Parathyroid adenoma (tissue), 2 donors: ENCODE results near the gene TRAP1.

Source experiments
- H2AFZ ChIP-seq: fragments of 300-600 bp; sonication (generic); one replicate; pipeline ENCODE4 v1.7.0; 2017; ENCODE audit warnings: antibody characterized with exemption, mild to moderate bottlenecking
- H3K27ac ChIP-seq: fragments of 300-600 bp; sonication (generic); one replicate; pipeline ENCODE4 v1.7.0; 2017
- H3K27me3 ChIP-seq: fragments of 300-600 bp; sonication (generic); one replicate; pipeline ENCODE4 v1.7.0; 2017; ENCODE audit warnings: low read length; ENCODE audit not compliant: control insufficient read depth, insufficient read depth
- H3K36me3 ChIP-seq: fragments of 300-600 bp; sonication (generic); one replicate; pipeline ENCODE4 v1.7.0; 2017; ENCODE audit warnings: low read length; ENCODE audit not compliant: control insufficient read depth, insufficient read depth
- H3K4me1 ChIP-seq: fragments of 300-600 bp; sonication (generic); one replicate; pipeline ENCODE4 v1.7.0; 2017; ENCODE audit warnings: control low read depth
- H3K4me2 ChIP-seq: fragments of 300-600 bp; sonication (generic); one replicate; pipeline ENCODE4 v1.7.0; 2017; ENCODE audit warnings: low read length
- H3K4me3 ChIP-seq: fragments of 300-600 bp; sonication (generic); one replicate; pipeline ENCODE4 v1.7.0; 2017; ENCODE audit warnings: low read depth, low read length
- H3K79me2 ChIP-seq: fragments of 300-600 bp; sonication (generic); one replicate; pipeline ENCODE4 v1.7.0; 2017; ENCODE audit warnings: control low read depth
- H3K9ac ChIP-seq: fragments of 300-600 bp; sonication (generic); one replicate; pipeline ENCODE4 v1.7.0; 2017; ENCODE audit warnings: mild to moderate bottlenecking
- H3K9me3 ChIP-seq: fragments of 300-600 bp; sonication (generic); one replicate; pipeline ENCODE4 v1.7.0; 2017; ENCODE audit warnings: low read length; ENCODE audit not compliant: control insufficient read depth
- CTCF ChIP-seq: fragments of 300-600 bp; sonication (generic); IDR thresholded peaks from one replicate; pipeline ENCODE4 v1.7.0; 2017; ENCODE audit warnings: antibody characterized with exemption, mild to moderate bottlenecking
- donor health status: primary hyperparathyroidism.

TRAP1 gene

DNA sequence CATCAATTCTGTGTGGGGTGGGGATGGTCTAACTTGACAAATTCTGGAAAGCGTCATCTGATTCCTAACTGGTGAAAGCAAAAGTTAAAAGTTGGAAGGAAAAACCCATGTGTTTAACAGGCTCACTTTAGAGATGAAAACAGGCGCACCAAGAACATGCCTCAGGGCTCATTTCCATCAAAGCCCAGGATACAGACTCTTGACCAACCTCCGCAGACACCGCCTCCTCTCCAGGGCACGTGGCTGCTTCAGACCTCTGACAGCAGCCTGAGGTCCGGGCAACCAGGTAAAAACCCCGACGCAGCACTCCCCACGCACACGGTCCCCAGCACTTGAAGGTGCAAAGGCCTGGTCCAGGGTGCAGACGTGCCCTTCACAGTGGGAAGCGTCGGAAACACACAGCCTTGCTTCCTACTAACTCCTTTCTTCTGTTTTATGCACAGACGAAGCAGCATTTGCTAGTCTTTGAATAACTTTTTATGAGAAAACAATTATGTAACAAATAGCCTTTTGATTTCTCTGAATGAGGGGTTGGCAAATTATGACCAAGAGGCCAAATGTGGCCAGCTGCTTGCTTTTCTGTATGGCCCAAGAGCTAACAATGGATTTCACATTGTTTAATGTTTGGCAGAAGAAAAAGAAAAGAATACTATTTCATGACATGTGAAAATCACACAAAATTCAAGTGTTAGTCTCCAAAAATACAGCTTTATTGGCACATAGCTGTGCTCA lies 44.2 kb upstream of the TRAP1 start:
- Histone ChIP-seq H3K36me3 (no peaks in the 10 kb centered on the region), H3K4me1 (no peaks in the 10 kb centered on the region), H3K9me3 (no peaks in the 10 kb centered on the region), H3K9ac (no peak overlapping the region), H3K27me3 (no peaks in the 10 kb centered on the region), H3K27ac (no peak overlapping the region), H2AFZ (no peak overlapping the region), H3K4me2 (no peak overlapping the region), H3K79me2 (peaks cover 16% of the 10 kb centered on the region), H3K4me3 (no peak overlapping the region)
- no peak for TF ChIP-seq CTCF

- TF ChIP-seq CTCF, result no peak
- Histone ChIP-seq H2AFZ (no peak overlapping the region), H3K4me3 (no peak overlapping the region), H3K9me3 (no peaks in the 10 kb centered on the region), H3K9ac (no peak overlapping the region), H3K4me1 (no peaks in the 10 kb centered on the region), H3K36me3 (no peaks in the 10 kb centered on the region), H3K27me3 (no peaks in the 10 kb centered on the region), H3K79me2 (peaks cover 19% of the 10 kb centered on the region), H3K4me2 (no peak overlapping the region), H3K27ac (no peak overlapping the region)
These were observed 43.2 kb upstream of the TRAP1 start for GRCh38 chr16:3760518-3760917.

- H3K36me3 ChIP-seq, result no peaks in the 10 kb centered on the region
- H3K4me2 ChIP-seq, result no peak overlapping the region
- H3K79me2 ChIP-seq, result peaks cover 26% of the 10 kb centered on the region
- H3K4me1 ChIP-seq, result no peaks in the 10 kb centered on the region
- H3K9me3 ChIP-seq, result no peaks in the 10 kb centered on the region
- TF ChIP-seq CTCF, result no peak
- no peak overlapping the region for H3K9ac ChIP-seq
- no peaks in the 10 kb centered on the region for H3K27me3 ChIP-seq
- no peak overlapping the region for H3K27ac ChIP-seq
- no peak overlapping the region for H2AFZ ChIP-seq
- H3K4me3 ChIP-seq, result no peak overlapping the region
These were observed 42.4 kb upstream of the TRAP1 start for GRCh38 chr16:3759736-3760135.

- H3K79me2 ChIP-seq, result peaks cover 33% of the 10 kb centered on the region
- no peak for TF ChIP-seq CTCF
- H3K4me3 ChIP-seq, result no peak overlapping the region
- no peaks in the 10 kb centered on the region for H3K36me3 ChIP-seq
- no peak overlapping the region for H3K4me2 ChIP-seq
- no peaks in the 10 kb centered on the region for H3K27me3 ChIP-seq
- no peak overlapping the region for H3K9ac ChIP-seq
- no peak overlapping the region for H3K27ac ChIP-seq
- no peaks in the 10 kb centered on the region for H3K4me1 ChIP-seq
- H3K9me3 ChIP-seq, result no peaks in the 10 kb centered on the region
- H2AFZ ChIP-seq, result no peak overlapping the region
These were observed 38.8 kb upstream of the TRAP1 start for GRCh38 chr16:3756113-3756512.

GRCh38 chr16:3755249-3755648 lies 37.9 kb upstream of the TRAP1 start:
- H3K36me3 ChIP-seq, result no peaks in the 10 kb centered on the region
- no peaks in the 10 kb centered on the region for H3K27me3 ChIP-seq
- no peak overlapping the region for H2AFZ ChIP-seq
- no peaks in the 10 kb centered on the region for H3K4me1 ChIP-seq
- H3K9me3 ChIP-seq, result no peaks in the 10 kb centered on the region
- no peak overlapping the region for H3K9ac ChIP-seq
- H3K79me2 ChIP-seq, result peaks cover 32% of the 10 kb centered on the region
- no peak overlapping the region for H3K4me3 ChIP-seq
- TF ChIP-seq CTCF, result no peak
- H3K4me2 ChIP-seq, result no peak overlapping the region
- no peak overlapping the region for H3K27ac ChIP-seq
